AG10803 (cell line): Measurements from ENCODE around the gene GAB2.
"Not testable (repeated sequence)": the region's sequence is repeated elsewhere in the genome, so short reads cannot be mapped to it uniquely, and the experiment has no call there.

Source experiments
- DNase-seq: peaks from one replicate; pipeline ENCODE4 v3.0.0; 2010; ENCODE audit warnings: low read depth
- H3K4me3 ChIP-seq: 2 replicates; pipeline ENCODE4 v1.5.1; 2011; ENCODE audit warnings: mild to moderate bottlenecking, low read length, control low read depth
- TF ChIP-seq, protein P1 (sequence below): conservative IDR thresholded peaks from 2 replicates; pipeline ENCODE4 v1.5.1; 2011; ENCODE audit warnings: mild to moderate bottlenecking, low read length, control low read depth, inconsistent platforms

GAB2 gene

DNA sequence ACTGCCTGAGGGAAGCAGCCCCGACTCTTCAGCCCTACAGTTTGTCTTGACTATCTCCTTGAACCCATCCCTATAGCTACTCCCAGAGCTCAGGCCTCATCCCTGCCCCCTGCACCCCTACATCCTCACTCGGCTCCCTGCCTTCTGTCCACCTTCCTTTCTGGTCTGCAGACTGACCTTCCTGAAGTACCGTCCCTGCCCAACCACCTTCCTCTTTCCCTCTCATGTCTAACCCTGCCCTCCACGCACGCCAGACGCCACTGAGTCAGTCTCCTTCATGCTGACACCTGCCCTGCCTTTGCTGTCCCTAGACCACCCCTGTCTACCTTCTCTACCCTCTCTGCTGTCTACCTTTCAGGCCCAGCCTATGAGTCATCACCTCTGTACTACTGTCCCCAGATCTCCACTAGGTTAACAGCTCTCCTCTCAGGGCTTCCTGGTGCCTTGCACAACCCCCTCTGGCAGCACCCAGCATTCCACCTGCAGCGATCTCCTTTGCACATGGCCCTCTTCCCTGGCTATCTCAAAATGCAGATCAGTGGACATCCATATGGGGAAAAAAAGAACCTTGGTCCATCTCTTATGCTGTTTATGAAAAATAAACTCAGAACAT lies 238.1 kb downstream of the GAB2 start:
- no peak overlapping the region for H3K4me3 ChIP-seq
- DNase-seq: no peak
- TF ChIP-seq, protein P1, sequence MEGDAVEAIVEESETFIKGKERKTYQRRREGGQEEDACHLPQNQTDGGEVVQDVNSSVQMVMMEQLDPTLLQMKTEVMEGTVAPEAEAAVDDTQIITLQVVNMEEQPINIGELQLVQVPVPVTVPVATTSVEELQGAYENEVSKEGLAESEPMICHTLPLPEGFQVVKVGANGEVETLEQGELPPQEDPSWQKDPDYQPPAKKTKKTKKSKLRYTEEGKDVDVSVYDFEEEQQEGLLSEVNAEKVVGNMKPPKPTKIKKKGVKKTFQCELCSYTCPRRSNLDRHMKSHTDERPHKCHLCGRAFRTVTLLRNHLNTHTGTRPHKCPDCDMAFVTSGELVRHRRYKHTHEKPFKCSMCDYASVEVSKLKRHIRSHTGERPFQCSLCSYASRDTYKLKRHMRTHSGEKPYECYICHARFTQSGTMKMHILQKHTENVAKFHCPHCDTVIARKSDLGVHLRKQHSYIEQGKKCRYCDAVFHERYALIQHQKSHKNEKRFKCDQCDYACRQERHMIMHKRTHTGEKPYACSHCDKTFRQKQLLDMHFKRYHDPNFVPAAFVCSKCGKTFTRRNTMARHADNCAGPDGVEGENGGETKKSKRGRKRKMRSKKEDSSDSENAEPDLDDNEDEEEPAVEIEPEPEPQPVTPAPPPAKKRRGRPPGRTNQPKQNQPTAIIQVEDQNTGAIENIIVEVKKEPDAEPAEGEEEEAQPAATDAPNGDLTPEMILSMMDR: no peak

DNA sequence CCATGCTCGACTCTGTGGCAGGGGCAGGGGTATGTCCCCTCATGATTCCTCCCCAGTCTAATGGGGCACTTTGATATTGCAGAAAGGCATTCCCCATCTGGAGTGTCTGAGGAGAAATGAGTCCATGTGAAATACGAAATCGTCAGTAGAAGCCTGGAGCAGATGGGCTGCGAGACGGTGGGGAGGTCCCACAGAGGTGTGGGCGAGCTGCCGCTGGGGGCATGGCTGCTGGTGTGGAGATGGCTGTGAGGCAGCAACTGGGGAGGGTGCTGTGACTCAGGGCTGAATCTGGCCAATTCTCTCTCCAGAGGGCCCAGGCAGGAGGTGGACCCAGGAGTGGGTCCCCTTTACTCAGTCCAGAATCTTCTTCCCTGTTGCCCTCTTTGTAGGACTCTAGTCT lies 240.4 kb downstream of the GAB2 start:
- TF ChIP-seq, protein P1: no peak
- no peak for DNase-seq
- no peak overlapping the region for H3K4me3 ChIP-seq

DNA sequence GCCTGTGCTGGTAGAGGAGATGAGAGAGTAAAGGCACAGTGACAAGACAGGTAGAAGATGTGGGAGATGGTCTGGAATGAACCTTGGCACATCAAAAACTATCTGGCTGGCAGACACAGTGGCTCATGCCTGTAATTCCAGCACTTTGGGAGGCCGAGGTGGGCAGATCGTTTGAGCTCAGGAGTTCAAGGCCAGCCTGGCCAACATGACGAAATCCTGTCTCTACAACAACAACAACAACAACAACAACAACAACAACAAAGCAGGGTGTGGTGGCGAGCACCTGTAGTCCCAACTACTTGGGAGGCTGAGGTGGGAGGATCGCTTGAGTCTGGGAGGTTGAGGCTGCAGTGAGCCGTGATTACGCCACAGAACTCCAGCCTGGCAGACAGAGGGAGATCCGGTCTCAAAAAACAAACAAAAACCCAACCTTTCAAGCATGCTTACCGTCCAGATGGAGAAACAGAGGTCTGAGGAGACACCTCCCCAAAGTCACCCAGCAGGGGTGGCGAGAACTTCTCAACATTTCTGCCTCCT lies 240.9 kb downstream of the GAB2 start:
- H3K4me3 ChIP-seq: no peak overlapping the region
- DNase-seq: no peak

DNA sequence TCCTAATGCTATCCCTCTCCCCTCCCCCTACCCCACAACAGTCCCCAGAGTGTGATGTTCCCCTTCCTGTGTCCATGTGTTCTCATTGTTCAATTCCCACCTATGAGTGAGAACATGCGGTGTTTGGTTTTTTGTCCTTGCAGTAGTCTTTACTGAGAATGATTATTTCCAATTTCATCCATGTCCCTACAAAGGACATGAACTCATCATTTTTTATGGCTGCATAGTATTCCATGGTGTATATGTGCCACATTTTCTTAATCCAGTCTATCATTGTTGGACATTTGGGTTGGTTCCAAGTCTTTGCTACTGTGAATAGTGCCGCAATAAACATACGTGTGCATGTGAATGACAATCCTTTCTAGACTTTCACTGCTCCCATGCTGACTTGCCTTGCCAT lies 241.8 kb downstream of the GAB2 start:
- not testable (repeated sequence) for DNase-seq, H3K4me3 ChIP-seq

More for the DNA sequence above, 240.9 kb downstream of the GAB2 start:
- TF ChIP-seq, protein P1: no peak

DNA sequence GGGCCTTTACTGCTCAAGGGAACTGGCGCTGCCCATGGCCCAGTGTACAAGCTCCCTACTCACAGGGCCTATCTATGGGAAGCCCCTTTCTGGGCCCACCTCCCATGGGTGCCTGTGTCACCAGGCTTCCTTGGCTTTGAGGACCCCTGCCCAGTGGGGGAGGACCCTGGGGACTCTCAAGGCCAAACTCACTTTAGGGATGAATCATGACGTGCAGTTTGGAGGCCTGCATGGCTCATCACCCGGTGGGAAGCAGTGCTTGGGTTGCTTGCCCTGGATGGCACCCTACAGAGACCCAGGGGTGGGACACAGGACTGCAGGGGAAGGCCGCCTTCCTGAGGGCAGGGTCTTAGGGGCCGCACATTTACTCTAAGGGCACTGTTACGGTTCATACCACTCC lies 245.7 kb downstream of the GAB2 start:
- H3K4me3 ChIP-seq: no peak overlapping the region
- DNase-seq: no peak
- TF ChIP-seq, protein P1: no peak

DNA sequence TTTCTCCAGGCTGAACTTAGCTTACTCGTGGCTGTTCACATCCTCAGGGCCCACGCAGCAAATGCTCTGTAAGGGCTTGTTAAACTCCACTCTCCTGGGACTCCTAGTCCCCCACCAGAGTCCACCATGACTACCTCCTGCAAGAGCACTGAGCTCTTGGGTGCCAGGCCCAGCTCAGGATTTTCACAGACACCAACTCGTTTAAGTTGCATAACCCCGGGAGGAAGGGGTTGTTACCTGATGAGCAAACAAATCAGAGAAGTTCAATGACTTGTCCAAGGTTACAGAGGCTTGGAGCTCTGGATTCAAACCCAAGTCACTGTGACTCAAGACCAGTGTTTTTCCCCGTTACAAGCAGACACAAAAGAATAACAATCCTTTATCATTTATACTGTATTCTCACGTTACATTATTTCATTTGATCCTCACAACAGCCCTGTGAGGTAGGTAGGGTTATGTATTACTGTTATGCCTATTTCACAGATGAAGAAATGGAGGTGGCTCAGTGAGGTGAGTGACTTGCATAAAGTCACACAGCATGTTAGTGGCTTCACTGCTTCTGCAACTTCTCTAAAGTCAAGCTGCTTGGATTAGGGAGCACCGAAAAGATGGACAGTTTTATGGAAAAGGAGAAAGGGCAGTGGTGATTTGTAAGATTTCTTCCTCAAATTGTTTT lies 246.6 kb downstream of the GAB2 start:
- no peak for DNase-seq
- TF ChIP-seq, protein P1: no peak
- no peak overlapping the region for H3K4me3 ChIP-seq

DNA sequence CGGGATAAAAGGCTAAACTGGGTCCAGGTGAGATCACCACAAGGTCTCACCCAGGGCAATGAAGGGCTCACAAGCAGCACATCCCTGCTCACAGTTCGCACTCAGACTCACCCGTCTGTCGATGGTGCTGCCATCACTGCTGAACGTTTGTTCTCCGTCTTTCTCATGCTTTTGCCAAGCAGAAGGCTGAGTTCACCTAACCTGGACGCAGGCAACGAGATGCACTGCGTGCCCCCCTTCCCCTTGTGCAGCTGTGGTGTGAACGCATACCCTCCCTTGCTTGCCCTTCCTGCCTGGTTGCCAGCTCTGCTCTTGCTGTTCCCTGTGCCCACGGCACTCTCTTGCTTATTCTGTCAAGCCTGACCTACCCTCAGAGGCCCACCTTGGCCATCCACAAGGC lies 247.2 kb downstream of the GAB2 start:
- H3K4me3 ChIP-seq: no peak overlapping the region
- TF ChIP-seq, protein P1: no peak
- DNase-seq: no peak
